DMS 273 treated with DMSO at 0.1 percent for 48 hours (cell line): ENCODE results near the gene MYCBPAP.

ENCODE experiments used
- DNase-seq: peaks from one replicate; lab custom pipeline; 2025; lab: John Stamatoyannopoulos, UW

Gene MYCBPAP

GRCh38 chr17:50517504-50518383 lies 9.5 kb downstream of the MYCBPAP start:
- no peak for DNase-seq

GRCh38 chr17:50518384-50519023 lies 10.3 kb downstream of the MYCBPAP start:
- DNase-seq, result no peak

- no peak for DNase-seq
Measured at GRCh38 chr17:50519141-50519834, 11.0 kb downstream of the MYCBPAP start.

GRCh38 chr17:50520483-50520882 lies 12.2 kb downstream of the MYCBPAP start:
- no peak for DNase-seq

GRCh38 chr17:50521514-50521913 lies 13.3 kb downstream of the MYCBPAP start:
- DNase-seq, result no peak

GRCh38 chr17:50522766-50523165 lies 14.5 kb downstream of the MYCBPAP start:
- DNase-seq, result no peak

- DNase-seq, result no peak
Measured at GRCh38 chr17:50523208-50523607, 15.0 kb downstream of the MYCBPAP start.

- DNase-seq, result no peak
Measured at GRCh38 chr17:50524838-50525237, 16.6 kb downstream of the MYCBPAP start.

GRCh38 chr17:50527155-50527762 lies 19.0 kb downstream of the MYCBPAP start:
- DNase-seq, result no peak

- DNase-seq, result no peak
Measured at GRCh38 chr17:50527949-50528474, 19.8 kb downstream of the MYCBPAP start.

- no peak for DNase-seq
Measured at GRCh38 chr17:50529849-50530248, 21.6 kb downstream of the MYCBPAP start.

- DNase-seq, result no peak
Measured at GRCh38 chr17:50531428-50532025, 23.3 kb downstream of the MYCBPAP start.

- DNase-seq, result no peak
Measured at GRCh38 chr17:50532452-50533024, 24.3 kb downstream of the MYCBPAP start, which contains the start of gene EPN3. Gene EPN3 (plus strand): TSS chr17:50532735. CDS start chr17:50536557, 3,822 bp downstream.

- DNase-seq, result no peak
Measured at GRCh38 chr17:50533185-50533584, 24.9 kb downstream of the MYCBPAP start.

GRCh38 chr17:50533720-50534148 lies 25.5 kb downstream of the MYCBPAP start:
- DNase-seq, result no peak

- DNase-seq, result no peak
Measured at GRCh38 chr17:50534222-50534978, 26.2 kb downstream of the MYCBPAP start.

- DNase-seq, result no peak
Measured at GRCh38 chr17:50534979-50535326, 26.7 kb downstream of the MYCBPAP start.

GRCh38 chr17:50535407-50535806 lies 27.2 kb downstream of the MYCBPAP start:
- DNase-seq, result no peak

GRCh38 chr17:50536683-50537646 lies 28.7 kb downstream of the MYCBPAP start:
- no peak for DNase-seq
